ENCODE measurements around the gene LAMA1.
"Not testable (repeated sequence)": the region's sequence is repeated elsewhere in the genome, so short reads cannot be mapped to it uniquely, and the experiment has no call there.

Gene LAMA1

GRCh38 chr18:6939972-6940371 is 177.6 kb downstream of the LAMA1 start:
- Histone ChIP-seq H3K18ac (ENCODE audit: low read length) (no peak overlapping the region), H4K91ac (ENCODE audit: low read depth, low read length, poor library complexity) (no peak overlapping the region), H2AFZ (ENCODE audit: low read length) (no peak overlapping the region), H3K4me1 (ENCODE audit: control insufficient read depth in 2 of 2, insufficient read depth in 1 of 2, low read depth in 1 of 2, low read length in 2 of 2) (peaks cover 2 to 8% of the 10 kb centered on the region in 2 donors), H2AK5ac (ENCODE audit: low read depth, low read length) (no peak overlapping the region), H2BK15ac (ENCODE audit: low read length) (no peak overlapping the region), H4K8ac (ENCODE audit: low read depth, low read length) (no peak overlapping the region), H3K9me3 (replicated peaks in 1 of 2; ENCODE audit: control insufficient read depth in 2 of 2, insufficient read depth in 1 of 2, low read depth in 1 of 2, low read length in 2 of 2) (peaks cover 0 to 4% of the 10 kb centered on the region in 2 donors), H3K4me3 (ENCODE audit: low read length in 2 of 2) (no peak overlapping the region), H3K14ac (ENCODE audit: low read length) (no peak overlapping the region), H3K23ac (ENCODE audit: low read depth, low read length, poor library complexity) (no peak overlapping the region), H3K9ac (ENCODE audit: low read depth, low read length, poor library complexity) (no peak overlapping the region), H3K79me1 (ENCODE audit: low read depth, low read length) (no peaks in the 10 kb centered on the region), H2BK5ac (ENCODE audit: low read length) (no peak overlapping the region), H3K27ac (replicated peaks; ENCODE audit: low read length) (no peak overlapping the region), H2BK120ac (ENCODE audit: low read depth, low read length) (no peak overlapping the region), H2BK12ac (ENCODE audit: low read length) (no peak overlapping the region), H3K4ac (ENCODE audit: low read length) (no peak overlapping the region), H3K27me3 (ENCODE audit: control insufficient read depth in 3 of 3, insufficient read depth in 3 of 3, low read depth in 1 of 3, low read length in 3 of 3) (no peaks in the 10 kb centered on the region), H3K4me2 (ENCODE audit: insufficient read depth, low read length, poor library complexity, severe bottlenecking) (no peak overlapping the region), H3K36me3 (replicated peaks in 1 of 2; ENCODE audit: control insufficient read depth in 2 of 2, insufficient read depth in 2 of 2, low read length in 2 of 2) (peaks cover 17 to 70% of the 10 kb centered on the region in 2 donors)
- WGBS, 2 donors (ENCODE audit: extremely low coverage in 2 of 2, insufficient read length in 2 of 2, insufficient replicate concordance in 1 of 2) = no CpG with 5 or more reads among the region's 4 CpGs
- no peak for DNase-seq (ENCODE audit: low spot score)

- not testable (repeated sequence) for H3K4ac ChIP-seq (ENCODE audit: low read length); H3K27me3 ChIP-seq (ENCODE audit: control insufficient read depth in 3 of 3, insufficient read depth in 3 of 3, low read depth in 1 of 3, low read length in 3 of 3); H3K4me2 ChIP-seq (ENCODE audit: insufficient read depth, low read length, poor library complexity, severe bottlenecking); H3K79me1 ChIP-seq (ENCODE audit: low read depth, low read length); DNase-seq (ENCODE audit: low spot score); H4K8ac ChIP-seq (ENCODE audit: low read depth, low read length); H3K4me3 ChIP-seq (ENCODE audit: low read length in 2 of 2); H3K14ac ChIP-seq (ENCODE audit: low read length); H2AK5ac ChIP-seq (ENCODE audit: low read depth, low read length); H3K18ac ChIP-seq (ENCODE audit: low read length); H2BK5ac ChIP-seq (ENCODE audit: low read length); H3K23ac ChIP-seq (ENCODE audit: low read depth, low read length, poor library complexity); H2AFZ ChIP-seq (ENCODE audit: low read length); H4K91ac ChIP-seq (ENCODE audit: low read depth, low read length, poor library complexity); H3K9me3 ChIP-seq (replicated peaks in 1 of 2; ENCODE audit: control insufficient read depth in 2 of 2, insufficient read depth in 1 of 2, low read depth in 1 of 2, low read length in 2 of 2); H2BK12ac ChIP-seq (ENCODE audit: low read length); H2BK120ac ChIP-seq (ENCODE audit: low read depth, low read length); H3K4me1 ChIP-seq (ENCODE audit: control insufficient read depth in 2 of 2, insufficient read depth in 1 of 2, low read depth in 1 of 2, low read length in 2 of 2); H2BK15ac ChIP-seq (ENCODE audit: low read length); H3K27ac ChIP-seq (replicated peaks; ENCODE audit: low read length); H3K9ac ChIP-seq (ENCODE audit: low read depth, low read length, poor library complexity)
- H3K36me3 ChIP-seq (replicated peaks in 1 of 2; ENCODE audit: control insufficient read depth in 2 of 2, insufficient read depth in 2 of 2, low read length in 2 of 2) = peaks cover 16 to 54% of the 10 kb centered on the region in 2 donors
- no CpG with 5 or more reads among the region's 2 CpGs for WGBS, 2 donors (ENCODE audit: extremely low coverage in 2 of 2, insufficient read length in 2 of 2, insufficient replicate concordance in 1 of 2)
Measured at GRCh38 chr18:6938403-6938802, 179.2 kb downstream of the LAMA1 start.

- Histone ChIP-seq H2BK12ac (ENCODE audit: low read length) (no peak overlapping the region), H4K8ac (ENCODE audit: low read depth, low read length) (no peak overlapping the region), H2BK15ac (ENCODE audit: low read length) (no peak overlapping the region), H3K27ac (replicated peaks; ENCODE audit: low read length) (no peak overlapping the region), H2AK5ac (ENCODE audit: low read depth, low read length) (no peak overlapping the region), H2AFZ (ENCODE audit: low read length) (no peak overlapping the region), H3K18ac (ENCODE audit: low read length) (no peak overlapping the region), H2BK5ac (ENCODE audit: low read length) (no peak overlapping the region), H3K4me3 (ENCODE audit: low read length in 2 of 2) (no peak overlapping the region), H3K4me2 (ENCODE audit: insufficient read depth, low read length, poor library complexity, severe bottlenecking) (no peak overlapping the region), H3K9ac (ENCODE audit: low read depth, low read length, poor library complexity) (no peak overlapping the region), H3K14ac (ENCODE audit: low read length) (no peak overlapping the region), H3K27me3 (ENCODE audit: control insufficient read depth in 3 of 3, insufficient read depth in 3 of 3, low read depth in 1 of 3, low read length in 3 of 3) (no peaks in the 10 kb centered on the region), H2BK120ac (ENCODE audit: low read depth, low read length) (no peak overlapping the region), H3K79me1 (ENCODE audit: low read depth, low read length) (no peaks in the 10 kb centered on the region), H3K4me1 (ENCODE audit: control insufficient read depth in 2 of 2, insufficient read depth in 1 of 2, low read depth in 1 of 2, low read length in 2 of 2) (peaks cover 2 to 8% of the 10 kb centered on the region in 2 donors), H4K91ac (ENCODE audit: low read depth, low read length, poor library complexity) (no peak overlapping the region), H3K36me3 (replicated peaks in 1 of 2; ENCODE audit: control insufficient read depth in 2 of 2, insufficient read depth in 2 of 2, low read length in 2 of 2) (peaks cover 14 to 50% of the 10 kb centered on the region in 2 donors), H3K9me3 (replicated peaks in 1 of 2; ENCODE audit: control insufficient read depth in 2 of 2, insufficient read depth in 1 of 2, low read depth in 1 of 2, low read length in 2 of 2) (peaks cover 0 to 4% of the 10 kb centered on the region in 2 donors), H3K4ac (ENCODE audit: low read length) (no peak overlapping the region), H3K23ac (ENCODE audit: low read depth, low read length, poor library complexity) (no peak overlapping the region)
- no peak for DNase-seq (ENCODE audit: low spot score)
- WGBS, 2 donors (ENCODE audit: extremely low coverage in 2 of 2, insufficient read length in 2 of 2, insufficient replicate concordance in 1 of 2) = no CpG with 5 or more reads among the region's 7 CpGs
Measured at GRCh38 chr18:6938003-6938402, 179.6 kb downstream of the LAMA1 start.

- Histone ChIP-seq H3K4me1 (ENCODE audit: control insufficient read depth in 2 of 2, insufficient read depth in 1 of 2, low read depth in 1 of 2, low read length in 2 of 2) (peaks cover 2 to 8% of the 10 kb centered on the region in 2 donors), H3K36me3 (replicated peaks in 1 of 2; ENCODE audit: control insufficient read depth in 2 of 2, insufficient read depth in 2 of 2, low read length in 2 of 2) (peaks cover 0 to 19% of the 10 kb centered on the region in 2 donors), H2AK5ac (ENCODE audit: low read depth, low read length) (no peak overlapping the region), H3K9me3 (replicated peaks in 1 of 2; ENCODE audit: control insufficient read depth in 2 of 2, insufficient read depth in 1 of 2, low read depth in 1 of 2, low read length in 2 of 2) (peaks cover 0 to 4% of the 10 kb centered on the region in 2 donors), H4K91ac (ENCODE audit: low read depth, low read length, poor library complexity) (no peak overlapping the region), H3K27me3 (ENCODE audit: control insufficient read depth in 3 of 3, insufficient read depth in 3 of 3, low read depth in 1 of 3, low read length in 3 of 3) (no peaks in the 10 kb centered on the region), H3K4me2 (ENCODE audit: insufficient read depth, low read length, poor library complexity, severe bottlenecking) (no peak overlapping the region), H2BK12ac (ENCODE audit: low read length) (no peak overlapping the region), H3K9ac (ENCODE audit: low read depth, low read length, poor library complexity) (no peak overlapping the region), H3K18ac (ENCODE audit: low read length) (no peak overlapping the region), H2AFZ (ENCODE audit: low read length) (no peak overlapping the region), H2BK15ac (ENCODE audit: low read length) (no peak overlapping the region), H3K27ac (replicated peaks; ENCODE audit: low read length) (no peak overlapping the region), H3K14ac (ENCODE audit: low read length) (no peak overlapping the region), H3K4me3 (ENCODE audit: low read length in 2 of 2) (no peak overlapping the region), H3K4ac (ENCODE audit: low read length) (no peak overlapping the region), H4K8ac (ENCODE audit: low read depth, low read length) (no peak overlapping the region), H3K79me1 (ENCODE audit: low read depth, low read length) (no peaks in the 10 kb centered on the region), H3K23ac (ENCODE audit: low read depth, low read length, poor library complexity) (no peak overlapping the region), H2BK120ac (ENCODE audit: low read depth, low read length) (no peak overlapping the region), H2BK5ac (ENCODE audit: low read length) (no peak overlapping the region)
- DNase-seq (ENCODE audit: low spot score) = no peak
- no CpG with 5 or more reads among the region's 1 CpG for WGBS, 2 donors (ENCODE audit: extremely low coverage in 2 of 2, insufficient read length in 2 of 2, insufficient replicate concordance in 1 of 2)
Measured at GRCh38 chr18:6934859-6935258, 182.7 kb downstream of the LAMA1 start.
